Measurements from ENCODE around the gene MTG2. TPM values are rescaled to one million over a fixed set of nuclear protein-coding genes. Genes with fewer than 3 reads are reported as not detected.

The MTG2 gene
- total and polyA plus RNA-seq, 2 of the 8 experiments (the other 6 are each of a cell fraction or from before 2014, with no cell fraction given), result 14.4 to 22.8 TPM

GRCh38 chr20:62227977-62228958 lies 45.4 kb downstream of the MTG2 start:
- H3K18ac ChIP-seq (ENCODE audit: extremely low read depth, low read length), result no peak overlapping the region
- H3K23me2 ChIP-seq (ENCODE audit: low read depth, low read length), result peaks cover 18% of the 10 kb centered on the region
- peaks cover 0 to 15% of the 10 kb centered on the region in 2 experiments for H4K20me1 ChIP-seq (replicated peaks in 1 of 2; ENCODE audit: control insufficient read depth in 1 of 2, insufficient read depth in 2 of 2, low read length in 2 of 2)
- peak overlapping the region in 1 of 2 experiments; percentile 47; a peak in 2 of 4 replicates for H3K4me2 ChIP-seq (ENCODE audit: insufficient read depth in 1 of 2, low read depth in 2 of 2, low read length in 2 of 2)
- H3K79me2 ChIP-seq (ENCODE audit: control insufficient read depth in 1 of 2, insufficient read depth in 2 of 2, low read length in 2 of 2), result no peaks in the 10 kb centered on the region
- H3K4ac ChIP-seq (replicated peaks; ENCODE audit: insufficient read length, low read depth, low read length), result peak overlapping the region; percentile 21
- H3K9ac ChIP-seq (replicated peaks in 1 of 4; ENCODE audit: extremely low read depth in 1 of 4, low read depth in 3 of 4, low read length in 3 of 4), result no peak overlapping the region
- no peak overlapping the region for H3K4me3 ChIP-seq (ENCODE audit: extremely low read depth in 1 of 4, insufficient read depth in 2 of 4, low read depth in 3 of 4, low read length in 4 of 4)
- H3K27me3 ChIP-seq (replicated peaks in 1 of 4; ENCODE audit: control insufficient read depth in 3 of 4, extremely low read depth in 1 of 4, insufficient read depth in 3 of 4, low read length in 3 of 4), result peaks cover 0 to 15% (median 3%) of the 10 kb centered on the region in 4 experiments; a peak in 3 of 7 replicates
- H4K5ac ChIP-seq (ENCODE audit: insufficient read length, low read depth, low read length), result no peak overlapping the region
- peak overlapping the region; percentile 97 for H3K56ac ChIP-seq (replicated peaks; ENCODE audit: insufficient read length, low read depth, low read length)
- peak overlapping the region; percentile 59; the same call in 1 of the 2 replicates for H2AK5ac ChIP-seq (ENCODE audit: low read depth, low read length)
- H2BK15ac ChIP-seq (ENCODE audit: low read length), result no peak overlapping the region
- no peak for DNase-seq (ENCODE audit: low read depth in 1 of 2, low spot score in 2 of 2)
- no peak overlapping the region for H3K23ac ChIP-seq (ENCODE audit: insufficient read length)
- H2BK20ac ChIP-seq (ENCODE audit: low read length), result no peak overlapping the region
- POLR2A ChIA-PET (ENCODE audit: partially characterized antibody), result interaction anchor here (0.6 to 2.3 kb wide), 3 partner anchors 8 to 86 kb away, joined by 3 to 9 read pairs (median 3); partner anchors contain the start of gene PSMA7
- no peak overlapping the region; the same call in 1 of the 2 replicates for H4K8ac ChIP-seq (ENCODE audit: extremely low read depth, insufficient read depth, low read length)
- H3K14ac ChIP-seq (ENCODE audit: insufficient read length), result no peak overlapping the region
- H2BK120ac ChIP-seq (replicated peaks; ENCODE audit: low read depth, low read length), result no peak overlapping the region
- no peaks in the 10 kb centered on the region for H3K36me3 ChIP-seq (ENCODE audit: control insufficient read depth in 2 of 4, insufficient read depth in 4 of 4, low read length in 3 of 4)
- 74% methylated on average over 33 of the region's 37 CpGs; no CpG with 5 or more reads in 1 of the 2 experiments for WGBS, 2 experiments (ENCODE audit: extremely low coverage in 1 of 2, insufficient coverage in 1 of 2, insufficient read length in 1 of 2, insufficient replicate concordance in 2 of 2, low coverage in 1 of 2, low lambda C conversion rate in 2 of 2, missing lambda C conversion rate in 1 of 2)
- no peak overlapping the region for H2BK5ac ChIP-seq (ENCODE audit: low read depth, low read length)
- CTCF ChIA-PET (ENCODE audit: partially characterized antibody), result interaction anchor here (1.1 to 1.5 kb wide), 3 partner anchors 12 to 23 kb away, joined by 3 to 5 read pairs (median 3); no protein-coding TSS in a partner anchor
- H2AFZ ChIP-seq (ENCODE audit: low read length), result no peak overlapping the region; the same call in 1 of the 2 replicates
- H3K79me1 ChIP-seq (ENCODE audit: low read depth, low read length), result 0 out of 2 replicates have a peak, but pooled peaks cover 2% of the 10 kb centered on the region
- no peak for FAIRE-seq
- peaks cover 0 to 3% of the 10 kb centered on the region in 2 experiments; a peak in 1 of 4 replicates for H3K9me3 ChIP-seq (ENCODE audit: insufficient read depth in 2 of 2, low read depth in 1 of 2, low read length in 1 of 2)
- H3K27ac ChIP-seq (ENCODE audit: low read depth, low read length), result no peak overlapping the region
- H4K91ac ChIP-seq (replicated peaks; ENCODE audit: insufficient read length, low read length), result peak overlapping the region; percentile 73
- H3K4me1 ChIP-seq (replicated peaks in 1 of 4; ENCODE audit: control insufficient read depth in 3 of 4, insufficient read depth in 4 of 4, low read length in 3 of 4), result peaks cover 0 to 7% (median 5%) of the 10 kb centered on the region in 4 experiments; a peak in 5 of 7 replicates
- peak overlapping the region; percentile 68 for H2BK12ac ChIP-seq (ENCODE audit: low read depth, low read length)
- TF ChIP-seq RBBP5 (IDR thresholded peaks at IDR 0.05; ENCODE audit: borderline replicate concordance, low read depth, low read length) (no peak), HDAC6 (IDR thresholded peaks at IDR 0.05; ENCODE audit: low read depth, low read length) (no peak), POU5F1 (IDR thresholded peaks at IDR 0.05; ENCODE audit: low read depth, low read length) (no peak), MAX (IDR thresholded peaks at IDR 0.05) (peak; percentile 98), EP300 (IDR thresholded peaks at IDR 0.05; ENCODE audit: borderline replicate concordance in 1 of 2, low read depth in 2 of 2, low read length in 2 of 2) (no peak), TEAD4 (IDR thresholded peaks at IDR 0.05; ENCODE audit: low read depth, low read length) (no peak), SAP30 (IDR thresholded peaks at IDR 0.05; ENCODE audit: insufficient read depth, insufficient replicate concordance, low read length) (no peak), KDM1A (IDR thresholded peaks at IDR 0.05; ENCODE audit: borderline replicate concordance, low read length) (no peak), GABPA (IDR thresholded peaks at IDR 0.05; ENCODE audit: borderline replicate concordance, insufficient read depth, low read length) (no peak), SIRT6 (IDR thresholded peaks at IDR 0.05; ENCODE audit: low read length) (no peak)
